Brain pericyte (primary cell): ENCODE results near the gene NOTCH4.

Experiments used
- DNase-seq: peaks from one replicate; pipeline ENCODE4 v3.0.0-alpha.2; 2012; ENCODE audit warnings: low read depth, low spot score

NOTCH4 gene

GRCh38 chr6:32166411-32167061 is 57.3 kb downstream of the NOTCH4 start:
- no peak for DNase-seq

- no peak for DNase-seq
Observed at GRCh38 chr6:32164295-32164694, 59.6 kb downstream of the NOTCH4 start, which contains the start of gene EGFL8. EGFL8 (plus strand) TSS chr6:32164595; CDS start chr6:32166166, 1,571 bp downstream.

- DNase-seq = no peak
Observed at GRCh38 chr6:32163559-32164258, 60.2 kb downstream of the NOTCH4 start.

DNA sequence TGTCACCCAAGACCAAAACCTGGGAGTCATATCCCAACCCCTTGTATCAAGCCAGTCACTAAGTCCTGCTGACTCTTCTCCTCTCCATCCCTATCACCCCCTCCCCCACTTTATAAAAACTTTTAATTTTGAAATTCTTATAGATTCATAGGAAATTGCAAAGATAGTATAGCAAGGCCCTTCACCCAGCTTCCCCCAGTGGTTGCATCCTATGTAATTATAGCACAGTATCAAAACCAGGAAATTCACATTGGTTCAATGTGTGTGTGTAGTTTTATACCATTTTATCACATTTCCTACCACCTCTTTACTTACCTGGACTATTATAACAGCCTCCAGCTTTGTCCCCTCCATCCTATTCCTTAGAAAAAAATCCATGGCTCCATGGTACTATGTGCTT is 65.8 kb downstream of the NOTCH4 start:
- DNase-seq = no peak

DNA sequence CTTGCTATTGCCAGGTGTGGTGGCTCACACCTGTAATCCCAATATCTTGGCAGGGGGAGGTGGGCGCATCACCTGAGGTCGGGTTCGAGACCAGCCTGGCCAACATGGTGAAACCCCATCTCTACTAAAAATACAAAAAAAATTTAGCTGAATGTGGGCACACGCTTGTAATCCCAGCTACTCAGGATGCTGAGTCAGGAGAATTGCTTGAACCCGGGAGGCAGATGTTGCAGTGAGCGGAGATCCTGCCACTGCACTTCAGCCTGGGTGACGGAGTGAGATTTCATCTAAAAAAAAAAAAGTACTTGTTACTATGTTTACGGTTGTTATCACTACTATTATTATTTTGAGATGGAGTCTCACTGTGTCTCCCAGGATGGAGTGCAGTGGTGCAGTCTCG is 67.0 kb downstream of the NOTCH4 start:
- DNase-seq = no peak

DNA sequence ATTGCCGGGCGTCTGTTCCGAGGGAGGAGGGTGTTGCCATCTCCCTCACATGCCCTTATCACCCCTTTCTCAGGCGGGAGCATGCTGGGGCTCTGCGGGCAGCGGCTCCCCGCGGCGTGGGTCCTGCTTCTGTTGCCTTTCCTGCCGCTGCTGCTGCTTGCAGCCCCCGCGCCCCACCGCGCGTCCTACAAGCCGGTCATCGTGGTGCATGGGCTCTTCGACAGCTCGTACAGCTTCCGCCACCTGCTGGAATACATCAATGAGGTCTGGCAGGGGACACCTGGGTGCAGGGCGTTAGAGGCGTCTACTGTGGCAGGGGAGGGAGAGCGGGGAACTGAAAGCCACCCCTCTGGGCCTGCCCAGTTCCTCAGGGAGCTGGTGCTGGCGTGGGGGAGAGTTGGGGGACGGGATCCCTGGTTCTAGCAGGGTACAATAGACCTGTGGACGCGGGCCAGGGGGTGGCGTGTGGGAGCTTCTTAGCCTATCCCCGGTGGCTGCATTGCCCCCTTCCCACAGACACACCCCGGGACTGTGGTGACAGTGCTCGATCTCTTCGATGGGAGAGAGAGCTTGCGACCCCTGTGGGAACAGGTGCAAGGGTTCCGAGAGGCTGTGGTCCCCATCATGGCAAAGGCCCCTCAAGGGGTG is 69.2 kb downstream of the NOTCH4 start:
- DNase-seq = no peak

- DNase-seq = peak; percentile 90
Observed at GRCh38 chr6:32153564-32154513, 70.0 kb downstream of the NOTCH4 start, which contains the start of gene PPT2. PPT2 (plus strand) TSS chr6:32154141; CDS start chr6:32154595, 454 bp downstream.

GRCh38 chr6:32152769-32153563 is 70.9 kb downstream of the NOTCH4 start:
- DNase-seq = no peak

GRCh38 chr6:32151863-32152768 is 71.8 kb downstream of the NOTCH4 start, which contains the start of gene PRRT1:
PRRT1 (minus strand) TSS chr6:32151939; CDS start chr6:32151827, 112 bp downstream.
- DNase-seq = no peak

DNA sequence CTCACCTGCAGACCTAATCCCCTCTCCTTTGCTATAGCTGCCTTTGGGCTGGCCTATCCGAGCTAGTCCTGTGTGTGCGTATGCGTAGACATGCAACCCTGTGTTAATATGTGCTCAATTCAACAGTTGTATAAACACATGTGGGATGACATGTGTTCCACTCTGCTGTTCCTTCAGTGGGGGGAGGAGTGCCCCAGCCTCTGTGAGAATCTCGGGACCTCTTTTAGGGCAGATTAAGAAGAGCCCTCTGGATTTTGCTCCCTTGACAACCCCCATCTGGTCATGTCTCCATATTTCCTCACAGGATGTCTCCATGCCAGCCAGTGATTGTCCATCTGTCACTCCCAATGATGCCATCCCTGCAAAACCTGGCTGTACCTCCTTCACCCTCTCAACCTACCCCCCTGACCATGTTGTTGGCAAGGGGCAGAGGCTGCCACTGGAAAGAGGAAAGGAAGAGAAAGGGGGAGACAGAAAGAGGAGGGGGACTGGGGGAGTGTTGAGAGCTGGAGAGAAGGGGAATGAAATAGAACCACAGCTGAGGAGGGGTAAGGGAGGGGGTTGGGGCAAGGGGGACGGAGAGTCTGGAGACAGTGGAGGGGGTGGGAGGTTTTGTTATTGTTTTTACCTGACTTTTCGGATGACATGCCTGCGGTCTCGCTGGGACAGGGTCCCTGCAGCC is 72.5 kb downstream of the NOTCH4 start:
- DNase-seq = no peak

DNA sequence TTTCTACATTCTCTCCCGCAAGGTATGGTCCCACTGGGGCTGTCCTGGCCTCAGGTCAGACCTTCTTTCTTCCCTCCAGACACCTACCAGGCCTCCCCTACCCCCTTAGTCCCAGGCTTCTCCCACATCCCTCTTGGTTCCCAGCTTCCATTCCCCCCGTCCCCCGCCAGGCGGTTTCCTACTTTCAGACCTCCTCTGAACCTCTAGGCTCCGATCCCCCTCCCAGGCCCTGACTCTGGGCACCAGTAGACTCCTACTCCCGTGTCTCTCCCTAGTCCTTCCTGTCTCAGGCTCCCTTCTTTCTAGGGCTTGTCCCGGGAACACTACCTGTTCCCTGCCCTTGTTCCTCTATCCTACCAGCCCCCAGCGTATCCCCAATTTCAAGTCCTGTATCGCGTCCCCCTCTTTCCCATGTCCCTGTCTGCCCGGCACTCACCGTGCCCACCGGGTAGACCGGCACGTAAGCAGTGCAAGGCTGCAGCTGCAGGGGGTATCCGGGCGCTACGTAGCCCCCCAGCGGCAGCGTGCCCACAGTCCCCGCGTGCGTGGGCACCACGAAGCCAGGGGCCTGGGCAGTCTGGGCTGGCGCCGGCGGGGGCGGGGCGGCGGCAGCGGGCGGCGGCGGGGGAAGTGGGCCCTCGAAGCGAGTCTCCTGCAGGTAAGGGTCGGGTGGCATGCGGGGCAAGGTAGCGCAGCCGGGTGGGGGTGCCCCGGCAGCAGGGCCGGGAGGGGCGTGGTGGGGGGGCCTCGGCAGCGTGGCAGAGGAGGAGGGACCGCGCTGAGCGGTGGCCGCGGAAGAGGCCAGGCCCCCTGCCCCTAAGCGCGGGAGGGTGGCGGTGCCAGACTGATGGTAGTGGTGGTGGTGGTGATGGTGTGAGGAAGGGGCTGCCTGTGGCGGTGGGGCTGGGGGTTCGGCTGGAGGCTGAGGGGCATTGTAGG is 73.7 kb downstream of the NOTCH4 start:
- DNase-seq = no peak

GRCh38 chr6:32149092-32149755 is 74.6 kb downstream of the NOTCH4 start:
- no peak for DNase-seq

GRCh38 chr6:32148289-32149091 is 75.4 kb downstream of the NOTCH4 start:
- DNase-seq = no peak

GRCh38 chr6:32147401-32148132 is 76.3 kb downstream of the NOTCH4 start:
- DNase-seq = no peak

GRCh38 chr6:32146687-32147086 is 77.2 kb downstream of the NOTCH4 start:
- DNase-seq = no peak

- no peak for DNase-seq
Observed at GRCh38 chr6:32146287-32146686, 77.6 kb downstream of the NOTCH4 start.
